ENCODE data around the gene LY6G5B. TPM values are rescaled to one million over a fixed set of nuclear protein-coding genes. Genes with fewer than 3 reads are reported as not detected.

LY6G5B gene
- total RNA-seq, 4 donors from 2014 or later, result 7.2 to 25.6 (median 19.7) TPM

- Histone ChIP-seq H3K36me3 (no peaks in the 10 kb centered on the region), H3K27me3 (no peaks in the 10 kb centered on the region), H3K9me3 (no peaks in the 10 kb centered on the region), H3K4me1 (peaks cover 0 to 15% (median 1%) of the 10 kb centered on the region in 4 donors), H3K4me3 (no peak overlapping the region), H3K27ac (peak overlapping the region in 1 of 4 donors; percentile 39)
- no peak for TF ChIP-seq CTCF (IDR thresholded peaks at IDR 0.05)
- no peak for DNase-seq
These were observed 41.5 kb downstream of the LY6G5B start for GRCh38 chr6:31711233-31711632.

- DNase-seq, result no peak
- Histone ChIP-seq H3K9me3 (no peaks in the 10 kb centered on the region), H3K4me3 (no peak overlapping the region), H3K36me3 (no peaks in the 10 kb centered on the region), H3K4me1 (peaks cover 0 to 15% (median 1%) of the 10 kb centered on the region in 4 donors), H3K27ac (no peak overlapping the region), H3K27me3 (no peaks in the 10 kb centered on the region)
- TF ChIP-seq CTCF (IDR thresholded peaks at IDR 0.05), result peak in 4 of 6 experiments; percentile 14 to 44 (median 36)
- no peak for TF ChIP-seq POLR2A (IDR thresholded peaks at IDR 0.05)
These were observed 42.5 kb downstream of the LY6G5B start for GRCh38 chr6:31712296-31712695.

DNA sequence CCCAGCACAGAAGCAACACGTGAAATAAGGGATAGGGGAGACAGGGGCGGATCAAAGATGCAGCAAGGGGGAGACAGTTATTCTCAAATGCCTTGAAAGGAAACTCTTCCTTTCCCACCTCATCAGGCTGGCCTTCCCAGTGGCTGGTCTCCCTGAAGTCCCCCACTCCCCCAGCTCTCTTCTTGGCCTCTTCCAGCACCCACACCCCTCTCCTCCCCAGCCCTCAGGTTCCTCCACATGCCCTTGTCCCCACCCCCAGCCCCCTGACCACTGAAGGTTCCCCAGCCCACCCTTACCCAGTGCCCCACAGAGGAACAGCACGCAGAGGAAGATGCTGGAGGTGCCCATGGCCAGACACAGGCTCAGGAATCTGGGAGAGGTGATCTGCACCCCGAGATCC, 43.7 kb downstream of the LY6G5B start:
- Histone ChIP-seq H3K4me3 (no peak overlapping the region), H3K4me1 (peaks cover 0 to 15% (median 1%) of the 10 kb centered on the region in 4 donors), H3K27ac (no peak overlapping the region)

DNA sequence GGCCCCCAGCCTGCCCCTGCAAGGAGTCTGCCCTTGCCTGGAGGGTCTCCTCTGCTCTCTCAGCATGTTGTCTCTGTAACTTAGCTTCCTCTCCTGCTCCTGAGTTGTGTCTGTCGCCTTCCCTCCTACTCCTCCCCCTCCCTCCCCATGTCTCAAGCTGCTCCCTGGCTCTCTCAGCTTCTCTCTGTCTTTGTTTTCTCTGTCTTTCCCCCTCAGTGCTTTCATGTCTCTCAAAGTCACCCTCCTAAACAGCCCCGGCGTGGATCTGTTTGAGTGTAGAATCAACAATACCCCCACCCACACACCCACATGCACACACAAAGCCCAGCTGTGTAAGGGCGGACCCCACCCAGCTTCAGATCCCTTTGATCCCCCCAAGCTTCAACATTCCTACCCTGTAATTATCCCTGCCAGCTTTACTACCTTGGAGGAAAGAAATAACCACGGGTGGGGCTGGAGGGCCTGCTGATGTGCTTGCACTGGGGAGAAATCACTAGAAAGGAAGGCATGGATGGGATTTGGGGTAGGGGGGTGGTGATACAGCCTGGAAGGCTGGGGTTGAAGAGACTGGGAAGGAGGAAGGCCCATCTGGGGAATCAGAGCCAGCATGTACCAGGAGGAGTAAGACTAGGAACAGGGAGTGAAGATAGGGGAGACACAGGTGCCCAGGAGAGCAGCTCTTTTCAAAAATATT, 44.4 kb downstream of the LY6G5B start:
- Histone ChIP-seq H3K27me3 (no peaks in the 10 kb centered on the region), H3K9me3 (no peaks in the 10 kb centered on the region), H3K4me3 (no peak overlapping the region), H3K36me3 (no peaks in the 10 kb centered on the region), H3K27ac (peak overlapping the region in 1 of 4 donors; percentile 35), H3K4me1 (peaks cover 0 to 15% (median 1%) of the 10 kb centered on the region in 4 donors)
- TF ChIP-seq CTCF (IDR thresholded peaks at IDR 0.05), result no peak
- TF ChIP-seq POLR2A (IDR thresholded peaks at IDR 0.05), result no peak
- DNase-seq, result no peak

More for the DNA sequence above, 43.7 kb downstream of the LY6G5B start:
- no peak for DNase-seq
- Histone ChIP-seq H3K27me3 (no peaks in the 10 kb centered on the region), H3K36me3 (no peaks in the 10 kb centered on the region), H3K9me3 (no peaks in the 10 kb centered on the region)
- TF ChIP-seq POLR2A (IDR thresholded peaks at IDR 0.05), result no peak
- no peak for TF ChIP-seq CTCF (IDR thresholded peaks at IDR 0.05)

GRCh38 chr6:31715022-31715958, 45.5 kb downstream of the LY6G5B start, which contains the start of gene LY6G6D:
LY6G6D (plus strand) TSS chr6:31715348; CDS start chr6:31715356, 8 bp downstream.
- no peaks in the 10 kb centered on the region for H3K9me3 ChIP-seq
- peaks cover 0 to 15% (median 1%) of the 10 kb centered on the region in 4 donors for H3K4me1 ChIP-seq
- DNase-seq, result no peak
- H3K27ac ChIP-seq, result peak within 1 kb of the TSS in 1 of 4 donors; percentile 35
- H3K27me3 ChIP-seq, result no peaks in the 10 kb centered on the region
- TF ChIP-seq CTCF (IDR thresholded peaks at IDR 0.05), result no peak
- no peak for TF ChIP-seq POLR2A (IDR thresholded peaks at IDR 0.05)
- H3K36me3 ChIP-seq, result no peaks in the 10 kb centered on the region
- no peak within 1 kb of the TSS for H3K4me3 ChIP-seq
